Calu3 (cell line): ENCODE results near the gene DDAH2. TPM values are rescaled to one million over a fixed set of nuclear protein-coding genes. Genes with fewer than 3 reads are reported as not detected.

Experiments
- Bru-seq: library from RNA; stranded (reverse); fragments of 400-500 nt; gene quantifications from one replicate; lab custom pipeline; 2021; lab: Mats Ljungman, UMichigan
- BruChase-seq, 2 experiments: library from RNA; stranded (reverse); fragments of 400-500 nt; gene quantifications; one replicate each; lab custom pipeline; 2021; lab: Mats Ljungman, UMichigan
- BruUV-seq: library from RNA; stranded (reverse); fragments of 400-500 nt; replicated peaks from 2 replicates; lab custom pipeline; 2021; lab: Mats Ljungman, UMichigan
- CTCF ChIA-PET: fragments of 300-600 bp; sonication (Branson Sonifier 250); formaldehyde crosslinking; loops from one replicate; lab custom pipeline; 2022; ENCODE audit warnings: antibody characterized with exemption; lab: Charles Lee
- DNase-seq: peaks from one replicate; pipeline ENCODE4 v3.0.0; 2022
- H3K27ac Mint-ChIP-seq: one replicate; pipeline ENCODE4 v1.8.0; 2022; ENCODE audit warnings: mixed read lengths; ENCODE audit not compliant: unreplicated experiment
- H3K27me3 Mint-ChIP-seq: one replicate; pipeline ENCODE4 v1.8.0; 2022; ENCODE audit warnings: mixed read lengths; ENCODE audit not compliant: unreplicated experiment
- H3K36me3 Mint-ChIP-seq: one replicate; pipeline ENCODE4 v1.8.0; 2022; ENCODE audit warnings: mild to moderate bottlenecking, moderate library complexity, mixed read lengths; ENCODE audit not compliant: insufficient read depth, unreplicated experiment
- H3K4me1 Mint-ChIP-seq: one replicate; pipeline ENCODE4 v1.8.0; 2022; ENCODE audit warnings: mild to moderate bottlenecking, low read depth, mixed read lengths; ENCODE audit not compliant: unreplicated experiment
- H3K4me3 Mint-ChIP-seq: one replicate; pipeline ENCODE4 v1.8.0; 2022; ENCODE audit warnings: mild to moderate bottlenecking, low read depth, moderate library complexity, mixed read lengths; ENCODE audit not compliant: unreplicated experiment
- H3K9me3 Mint-ChIP-seq: one replicate; pipeline ENCODE4 v1.8.0; 2022; ENCODE audit warnings: low read depth, mixed read lengths; ENCODE audit not compliant: unreplicated experiment
- intact Hi-C: fragments of 100-400 bp; cut with micrococcal nuclease; formaldehyde crosslinking; loops from one replicate; pipeline ENCODE4 v1.10.0; 2022; ENCODE audit not compliant: unreplicated experiment
- long read RNA-seq: library from polyadenylated mRNA; stranded (forward); transcript quantifications from one replicate; pipeline ENCODE4 v2.0.0, GENCODE V29; 2022
- total RNA-seq: library from RNA; stranded (reverse); gene quantifications from 2 replicates; pipeline ENCODE4 v1.2.3, GENCODE V29; 2022
- TF ChIP-seq, protein P1 (sequence below): fragments of 200-600 bp; IDR thresholded peaks from one replicate; pipeline ENCODE4 v1.8.0; 2022; ENCODE audit warnings: antibody characterized with exemption; ENCODE audit not compliant: unreplicated experiment

Gene DDAH2, protein sequence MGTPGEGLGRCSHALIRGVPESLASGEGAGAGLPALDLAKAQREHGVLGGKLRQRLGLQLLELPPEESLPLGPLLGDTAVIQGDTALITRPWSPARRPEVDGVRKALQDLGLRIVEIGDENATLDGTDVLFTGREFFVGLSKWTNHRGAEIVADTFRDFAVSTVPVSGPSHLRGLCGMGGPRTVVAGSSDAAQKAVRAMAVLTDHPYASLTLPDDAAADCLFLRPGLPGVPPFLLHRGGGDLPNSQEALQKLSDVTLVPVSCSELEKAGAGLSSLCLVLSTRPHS
- total RNA-seq (81.4 and 89.6 TPM in 2 replicates), Bru-seq, nascent RNA (percentile 77 among the genes with signal in this experiment), BruChase-seq, experiment 1, labeled RNA remaining after a 6-hour chase (percentile 93 among the genes with signal in this experiment), BruChase-seq, experiment 2, labeled RNA remaining after a 2-hour chase (percentile 88 among the genes with signal in this experiment)
- long read RNA-seq, transcript DDAH2-213 (7 exons, 1,688 nt), result major isoform, 68 of 243 reads
- long read RNA-seq, transcript DDAH2-211 (7 exons, 1,330 nt), result minor isoform, 5 of 243 reads
- long read RNA-seq, transcript DDAH2-212 (6 exons, 1,688 nt), result minor isoform, 13 of 243 reads
- long read RNA-seq, partial matches to known transcripts, result 14 of 243 reads
- long read RNA-seq, other reads (novel, unspliced or antisense), result 141 of 243 reads

DNA sequence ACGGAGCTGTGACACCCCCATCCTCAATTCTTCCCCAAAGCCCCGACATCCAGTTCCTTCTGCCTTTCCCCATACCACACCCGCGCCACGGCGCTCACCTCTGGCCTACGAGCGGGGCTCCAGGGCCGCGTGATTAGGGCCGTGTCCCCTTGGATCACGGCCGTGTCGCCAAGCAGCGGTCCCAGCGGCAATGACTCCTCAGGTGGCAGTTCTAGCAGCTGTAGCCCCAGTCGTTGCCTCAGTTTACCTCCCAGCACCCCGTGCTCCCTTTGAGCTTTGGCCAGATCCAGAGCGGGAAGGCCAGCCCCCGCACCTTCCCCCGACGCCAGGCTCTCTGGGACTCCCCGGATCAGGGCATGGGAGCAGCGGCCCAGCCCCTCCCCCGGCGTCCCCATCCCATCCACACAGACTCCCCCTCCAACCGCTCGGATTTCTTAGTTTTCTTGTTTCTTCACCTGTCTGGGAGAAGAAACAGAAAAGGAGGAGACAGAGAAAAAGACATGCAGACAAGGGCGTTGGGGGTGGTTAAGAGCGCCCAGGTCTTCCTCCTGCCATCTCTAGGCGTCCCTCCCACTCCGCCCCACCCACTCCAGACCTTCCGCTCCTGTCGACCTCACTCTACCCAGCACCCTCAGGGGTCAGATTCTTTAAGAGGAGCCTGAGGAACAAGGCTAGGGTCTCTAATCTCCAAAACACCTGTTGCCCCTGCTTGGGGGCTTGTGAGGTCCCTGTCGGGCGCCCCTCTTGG, at the start of gene DDAH2:
Gene DDAH2 (minus strand): TSS at position 533 of the 748 bp plus-strand sequence. CDS start 138 bp downstream, at position 395.
- CTCF ChIA-PET, result interaction anchor here (0.6 to 2.3 kb wide), 12 partner anchors 10 to 223 kb away, joined by 3 to 51 read pairs (median 6); partner anchors contain the start of genes ABHD16A, HSPA1B, LSM2 and LY6G6D
- H3K36me3 Mint-ChIP-seq, result peaks cover 63% of the 10 kb centered on the region
- no peak for DNase-seq
- H3K9me3 Mint-ChIP-seq, result no peaks in the 10 kb centered on the region
- H3K4me1 Mint-ChIP-seq, result peaks cover 28% of the 10 kb centered on the region
- H3K27ac Mint-ChIP-seq, result peak within 1 kb of the TSS; percentile 92
- intact Hi-C loops, result loop anchor here (1.0 kb wide), 2 partner anchors 9 to 40 kb away; no protein-coding TSS in a partner anchor
- peak within 1 kb of the TSS; percentile 89 for H3K4me3 Mint-ChIP-seq
- no peaks in the 10 kb centered on the region for H3K27me3 Mint-ChIP-seq
- no TSS peak for BruUV-seq
- TF ChIP-seq, protein P1, sequence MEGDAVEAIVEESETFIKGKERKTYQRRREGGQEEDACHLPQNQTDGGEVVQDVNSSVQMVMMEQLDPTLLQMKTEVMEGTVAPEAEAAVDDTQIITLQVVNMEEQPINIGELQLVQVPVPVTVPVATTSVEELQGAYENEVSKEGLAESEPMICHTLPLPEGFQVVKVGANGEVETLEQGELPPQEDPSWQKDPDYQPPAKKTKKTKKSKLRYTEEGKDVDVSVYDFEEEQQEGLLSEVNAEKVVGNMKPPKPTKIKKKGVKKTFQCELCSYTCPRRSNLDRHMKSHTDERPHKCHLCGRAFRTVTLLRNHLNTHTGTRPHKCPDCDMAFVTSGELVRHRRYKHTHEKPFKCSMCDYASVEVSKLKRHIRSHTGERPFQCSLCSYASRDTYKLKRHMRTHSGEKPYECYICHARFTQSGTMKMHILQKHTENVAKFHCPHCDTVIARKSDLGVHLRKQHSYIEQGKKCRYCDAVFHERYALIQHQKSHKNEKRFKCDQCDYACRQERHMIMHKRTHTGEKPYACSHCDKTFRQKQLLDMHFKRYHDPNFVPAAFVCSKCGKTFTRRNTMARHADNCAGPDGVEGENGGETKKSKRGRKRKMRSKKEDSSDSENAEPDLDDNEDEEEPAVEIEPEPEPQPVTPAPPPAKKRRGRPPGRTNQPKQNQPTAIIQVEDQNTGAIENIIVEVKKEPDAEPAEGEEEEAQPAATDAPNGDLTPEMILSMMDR, result peak; percentile 95

DNA sequence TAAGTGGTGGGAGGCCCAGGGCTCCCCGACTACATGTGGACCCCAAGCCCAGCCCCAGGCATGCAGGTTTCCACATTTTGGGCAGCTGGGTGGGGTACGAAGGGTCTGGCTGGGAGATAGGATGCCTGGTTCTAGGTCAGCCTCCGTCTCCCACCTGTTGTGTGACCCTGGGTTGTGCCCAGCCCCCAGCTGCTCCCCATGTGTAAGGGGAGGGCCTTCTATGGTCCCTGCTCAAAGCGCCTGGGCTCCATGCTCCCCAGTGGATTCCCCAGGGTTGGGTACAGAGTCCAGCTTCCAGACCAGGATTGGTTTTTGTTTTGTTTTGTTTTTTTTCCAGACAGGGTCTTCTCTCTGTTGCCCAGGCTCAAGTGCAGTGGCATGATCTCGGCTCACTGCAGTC, 49.1 kb upstream of the DDAH2 start:
- CTCF ChIA-PET, result interaction anchor here (0.7 to 1.9 kb wide), 5 partner anchors 8 to 75 kb away, joined by 3 to 8 read pairs (median 3); partner anchors contain the start of genes ABHD16A and CLIC1
- BruUV-seq, result no TSS peak
- Mint-ChIP-seq H3K9me3 (no peaks in the 10 kb centered on the region), H3K36me3 (peaks cover 88% of the 10 kb centered on the region), H3K4me3 (no peak overlapping the region), H3K4me1 (peaks cover 34% of the 10 kb centered on the region), H3K27ac (peak overlapping the region; percentile 94), H3K27me3 (no peaks in the 10 kb centered on the region)
- intact Hi-C loops, result loop anchor here (5.0 to 10.0 kb wide), 3 partner anchors 44 to 167 kb away; partner anchors contain the start of genes CFB and NEU1
- TF ChIP-seq, protein P1, result no peak
- no peak for DNase-seq

DNA sequence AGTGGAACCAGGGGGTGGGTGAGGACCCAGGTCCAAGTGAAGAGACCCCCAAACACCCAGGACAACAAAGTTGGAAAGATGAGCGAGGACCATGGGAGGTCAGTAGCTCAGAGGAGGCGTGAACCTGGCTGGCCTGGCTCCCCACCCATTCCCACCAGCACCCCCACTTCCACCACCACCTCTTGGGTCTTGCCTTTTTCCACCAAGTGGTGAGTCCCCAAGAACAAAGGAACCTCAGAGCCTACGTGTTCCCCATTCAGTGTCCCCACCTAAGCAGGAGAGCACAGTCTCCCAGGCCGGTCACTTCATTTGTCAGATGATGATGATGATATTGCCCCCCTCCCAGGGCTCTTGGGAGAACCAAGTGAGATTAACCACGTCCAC, 48.6 kb upstream of the DDAH2 start:
- Mint-ChIP-seq H3K27ac (peak overlapping the region; percentile 94), H3K27me3 (no peaks in the 10 kb centered on the region), H3K4me1 (peaks cover 40% of the 10 kb centered on the region), H3K9me3 (no peaks in the 10 kb centered on the region), H3K36me3 (peaks cover 88% of the 10 kb centered on the region), H3K4me3 (peak overlapping the region; percentile 65)
- intact Hi-C loops, result loop anchor here (5.0 to 10.0 kb wide), 3 partner anchors 45 to 167 kb away; partner anchors contain the start of genes CFB and NEU1
- DNase-seq, result no peak
- TSS peak; percentile 66 for BruUV-seq
- CTCF ChIA-PET, result interaction anchor here (0.7 to 1.9 kb wide), 12 partner anchors 8 to 925 kb away, joined by 3 to 13 read pairs (median 4); partner anchors contain the start of genes ABHD16A, CFB, CLIC1 and LSM2
- TF ChIP-seq, protein P1, result no peak
